ENCODE measurements around the gene EIF4G1. TPM values are rescaled to one million over a fixed set of nuclear protein-coding genes. Genes with fewer than 3 reads are reported as not detected.
A peak's percentile ranks its signal among the peaks of the same experiment; 100 is the strongest.

The EIF4G1 gene
- total and polyA plus RNA-seq, 2 of the 4 experiments (the other 2 are of a cell fraction), result 225 to 274 TPM

DNA sequence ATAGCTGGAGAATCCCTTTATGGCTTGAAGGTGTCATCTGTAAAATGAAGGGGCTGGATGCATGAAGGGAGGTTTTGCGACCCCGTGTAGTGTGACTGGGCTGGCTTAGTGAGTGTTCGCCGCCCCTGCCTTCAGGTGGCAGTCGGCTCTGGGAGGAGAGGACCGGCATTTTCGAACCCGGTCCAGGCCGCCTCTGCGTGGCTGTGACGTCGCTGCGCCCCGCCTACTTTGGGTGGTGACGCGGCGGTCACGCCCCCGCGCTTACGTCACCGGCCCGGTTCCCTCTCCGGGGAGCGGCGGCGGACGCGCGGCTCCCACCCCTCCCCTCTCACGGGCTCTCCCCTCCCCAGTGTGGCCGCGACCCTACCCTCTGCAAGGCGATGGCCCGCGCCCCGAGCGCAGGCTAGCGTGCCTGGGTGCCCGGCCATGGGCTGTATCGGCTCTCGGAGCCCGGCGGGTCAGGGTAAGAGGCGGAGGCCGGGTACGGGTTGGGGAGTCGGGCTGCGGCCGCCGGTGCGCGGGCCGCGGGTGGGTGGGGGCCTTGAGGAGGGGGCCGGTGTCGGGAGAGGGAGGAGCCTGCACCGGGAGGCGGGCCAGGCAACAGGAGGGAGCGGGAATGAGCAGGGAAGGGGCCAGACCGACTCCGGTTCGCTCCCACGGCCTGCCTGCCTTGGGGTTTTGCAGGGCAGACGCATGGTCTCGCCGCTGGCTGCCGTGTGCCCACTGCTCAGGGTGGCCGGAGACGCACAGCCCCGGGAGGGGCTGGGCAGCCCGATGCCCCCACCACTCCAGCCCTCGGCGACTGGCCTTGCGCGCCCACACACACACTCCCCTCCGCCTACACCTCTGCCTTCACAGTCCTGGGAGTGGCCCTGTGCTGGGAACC, 21.5 kb downstream of the EIF4G1 start:
- peak overlapping the region; percentile 88 for H3K4me2 ChIP-seq (ENCODE audit: low read depth, low read length)
- H3K9me3 ChIP-seq (ENCODE audit: control insufficient read depth, insufficient read depth, low read length), result no peaks in the 10 kb centered on the region
- no peak overlapping the region for H2BK20ac ChIP-seq (ENCODE audit: low read depth, low read length)
- H4K91ac ChIP-seq (ENCODE audit: insufficient read depth, low read depth, low read length), result peak overlapping the region; percentile 60; the same call in 1 of the 2 replicates
- peaks cover 23 to 89% of the 10 kb centered on the region in 2 experiments for H3K79me1 ChIP-seq (ENCODE audit: low read depth in 1 of 2, low read length in 2 of 2)
- peaks cover 33% of the 10 kb centered on the region for H3K9me1 ChIP-seq (ENCODE audit: insufficient read depth, low read length)
- peaks cover 65% of the 10 kb centered on the region for H4K20me1 ChIP-seq (ENCODE audit: insufficient read depth, low read length)
- WGBS, 2 experiments (ENCODE audit: extremely low coverage in 2 of 2, insufficient read length in 1 of 2), result 0% methylated on average over 23 of the region's 77 CpGs; no CpG with 5 or more reads in 1 of the 2 experiments
- peak overlapping the region; percentile 85 for H2BK5ac ChIP-seq (ENCODE audit: low read depth, low read length, poor library complexity, severe bottlenecking)
- dilution Hi-C loops (cut with HindIII; ENCODE audit: low sequenced_read_pairs, unreplicated experiment), result no loop called here
- H3K4me3 ChIP-seq (ENCODE audit: insufficient read depth, low read depth, low read length), result peak overlapping the region; percentile 91
- H2BK15ac ChIP-seq (ENCODE audit: low read depth, low read length), result no peak overlapping the region
- H4K5ac ChIP-seq (ENCODE audit: low read depth, low read length), result peak overlapping the region; percentile 37; the same call in 1 of the 2 replicates
- peak overlapping the region; percentile 92 for H2AK9ac ChIP-seq (replicated peaks; ENCODE audit: low read depth, low read length, poor library complexity)
- H3K14ac ChIP-seq (replicated peaks; ENCODE audit: low read depth, low read length), result peak overlapping the region; percentile 34
- peak overlapping the region; percentile 88 for H2AFZ ChIP-seq (replicated peaks; ENCODE audit: low read length, poor library complexity)
- in situ Hi-C loops (cut with MboI; ENCODE audit: low sequenced_read_pairs), result no loop called here
- H2BK120ac ChIP-seq (ENCODE audit: low read depth, low read length), result peak overlapping the region; percentile 40; the same call in 1 of the 2 replicates
- peak overlapping the region; percentile 36; the same call in 1 of the 2 replicates for H3K56ac ChIP-seq (ENCODE audit: extremely low read depth, insufficient read depth, low read length)
- H4K8ac ChIP-seq (ENCODE audit: low read depth in 2 of 2, low read length in 2 of 2), result peak overlapping the region; percentile 8 to 72; a peak in 2 of 4 replicates
- peak overlapping the region; percentile 86 for H2AK5ac ChIP-seq (ENCODE audit: low read depth, low read length)
- no TSS peak for BruUV-seq (replicated peaks)
- DNase-seq, result peak; percentile 78
- H3K23ac ChIP-seq (ENCODE audit: low read depth, low read length), result peak overlapping the region; percentile 39
- intact Hi-C loops (cut with micrococcal nuclease), result no loop called here
- H3K27me3 ChIP-seq (ENCODE audit: control insufficient read depth, insufficient read depth, low read length), result no peaks in the 10 kb centered on the region
- peaks cover 43% of the 10 kb centered on the region for H3K36me3 ChIP-seq (ENCODE audit: control insufficient read depth, insufficient read depth, low read length)
- CTCF ChIA-PET, result interaction anchor here (1.1 kb wide), 1 partner anchor 10 kb away, joined by 4 read pairs; no protein-coding TSS in a partner anchor
- peaks cover 43% of the 10 kb centered on the region for H3K4me1 ChIP-seq (ENCODE audit: control insufficient read depth, insufficient read depth, low read length)
- ATAC-seq (ENCODE audit: low read depth), result peak; percentile 49
- H3K27ac ChIP-seq (ENCODE audit: insufficient read depth, low read length), result peak overlapping the region; percentile 96
- POLR2A ChIA-PET (ENCODE audit: unreplicated experiment), result no interaction called here
- H3K18ac ChIP-seq (ENCODE audit: low read depth, low read length), result no peak overlapping the region
- peak overlapping the region; percentile 84 for H3K9ac ChIP-seq (ENCODE audit: low read depth, low read length)
- peak overlapping the region; percentile 67 for H3K4ac ChIP-seq (ENCODE audit: low read depth, low read length)
- TF ChIP-seq SMC3 (IDR thresholded peaks at IDR 0.05; ENCODE audit: low read depth, low read length), result no peak
- TF ChIP-seq MAFK (IDR thresholded peaks at IDR 0.05; ENCODE audit: low read depth, low read length), result no peak
- no peak for TF ChIP-seq RCOR1 (IDR thresholded peaks at IDR 0.05; ENCODE audit: insufficient replicate concordance, low read length)
- TF ChIP-seq, protein P1, sequence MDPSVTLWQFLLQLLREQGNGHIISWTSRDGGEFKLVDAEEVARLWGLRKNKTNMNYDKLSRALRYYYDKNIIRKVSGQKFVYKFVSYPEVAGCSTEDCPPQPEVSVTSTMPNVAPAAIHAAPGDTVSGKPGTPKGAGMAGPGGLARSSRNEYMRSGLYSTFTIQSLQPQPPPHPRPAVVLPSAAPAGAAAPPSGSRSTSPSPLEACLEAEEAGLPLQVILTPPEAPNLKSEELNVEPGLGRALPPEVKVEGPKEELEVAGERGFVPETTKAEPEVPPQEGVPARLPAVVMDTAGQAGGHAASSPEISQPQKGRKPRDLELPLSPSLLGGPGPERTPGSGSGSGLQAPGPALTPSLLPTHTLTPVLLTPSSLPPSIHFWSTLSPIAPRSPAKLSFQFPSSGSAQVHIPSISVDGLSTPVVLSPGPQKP (IDR thresholded peaks at IDR 0.05; ENCODE audit: borderline replicate concordance, low read depth, low read length), result no peak
- peak; percentile 66; the same call in 1 of the 2 replicates for TF ChIP-seq MXI1 (IDR thresholded peaks at IDR 0.05; ENCODE audit: borderline replicate concordance, low read depth, low read length)
- peak; percentile 61 for TF ChIP-seq POLR2A (IDR thresholded peaks at IDR 0.05; ENCODE audit: low read depth, low read length)
- peak; percentile 50; the same call in 1 of the 2 replicates for TF ChIP-seq USF2 (IDR thresholded peaks at IDR 0.05; ENCODE audit: low read depth, low read length)
- TF ChIP-seq, protein P2, sequence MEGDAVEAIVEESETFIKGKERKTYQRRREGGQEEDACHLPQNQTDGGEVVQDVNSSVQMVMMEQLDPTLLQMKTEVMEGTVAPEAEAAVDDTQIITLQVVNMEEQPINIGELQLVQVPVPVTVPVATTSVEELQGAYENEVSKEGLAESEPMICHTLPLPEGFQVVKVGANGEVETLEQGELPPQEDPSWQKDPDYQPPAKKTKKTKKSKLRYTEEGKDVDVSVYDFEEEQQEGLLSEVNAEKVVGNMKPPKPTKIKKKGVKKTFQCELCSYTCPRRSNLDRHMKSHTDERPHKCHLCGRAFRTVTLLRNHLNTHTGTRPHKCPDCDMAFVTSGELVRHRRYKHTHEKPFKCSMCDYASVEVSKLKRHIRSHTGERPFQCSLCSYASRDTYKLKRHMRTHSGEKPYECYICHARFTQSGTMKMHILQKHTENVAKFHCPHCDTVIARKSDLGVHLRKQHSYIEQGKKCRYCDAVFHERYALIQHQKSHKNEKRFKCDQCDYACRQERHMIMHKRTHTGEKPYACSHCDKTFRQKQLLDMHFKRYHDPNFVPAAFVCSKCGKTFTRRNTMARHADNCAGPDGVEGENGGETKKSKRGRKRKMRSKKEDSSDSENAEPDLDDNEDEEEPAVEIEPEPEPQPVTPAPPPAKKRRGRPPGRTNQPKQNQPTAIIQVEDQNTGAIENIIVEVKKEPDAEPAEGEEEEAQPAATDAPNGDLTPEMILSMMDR (conservative IDR thresholded peaks at IDR 0.05; ENCODE audit: low read depth, low read length), result no peak
- no peak for TF ChIP-seq RFX5 (IDR thresholded peaks at IDR 0.05; ENCODE audit: low read depth, low read length)
- TF ChIP-seq CHD1 (IDR thresholded peaks at IDR 0.05; ENCODE audit: low read depth, low read length), result no peak
- TF ChIP-seq CEBPB (IDR thresholded peaks at IDR 0.05; ENCODE audit: low read depth, low read length), result peak; percentile 61
- peak; percentile 28; the same call in 1 of the 2 replicates for TF ChIP-seq FOS (IDR thresholded peaks at IDR 0.05; ENCODE audit: low read depth, low read length)
- TF ChIP-seq BHLHE40 (IDR thresholded peaks at IDR 0.05; ENCODE audit: low read depth, low read length), result no peak

All from IMR-90 (cell line).